ENCODE measurements around the gene RIMBP2.

- TF ChIP-seq REST (IDR thresholded peaks at IDR 0.05; ENCODE audit: insufficient replicate concordance, low read depth) (no peak), GABPA (IDR thresholded peaks at IDR 0.05; ENCODE audit: low read depth) (no peak), SPI1 (IDR thresholded peaks at IDR 0.05; ENCODE audit: borderline replicate concordance, low read depth) (no peak)
Observed at GRCh38 chr12:130438711-130439110, 277.4 kb downstream of the RIMBP2 start.

Data from HL-60 (cell line).